Testis (tissue), 2 donors: Measurements from ENCODE around the gene INAVA.

ENCODE experiments used
- POLR2A ChIP-seq: fragments of 450-650 bp; IDR thresholded peaks from one replicate; pipeline ENCODE4 v1.6.1; 2017; ENCODE audit warnings: antibody characterized with exemption, mild to moderate bottlenecking, moderate library complexity
- TF ChIP-seq, protein P1 (sequence below), 3 experiments: fragments of 450-650 bp in 2 of 3; fragments of 200-600 bp in 1 of 3; sonication (generic) in 1 of 3; IDR thresholded peaks; one replicate each; pipeline ENCODE4 v1.5.1; 2016 to 2019; ENCODE audit warnings: antibody characterized with exemption in 3 of 3, mild to moderate bottlenecking in 2 of 3, moderate library complexity in 1 of 3

GRCh38 chr1:200907611-200908097 lies 13.0 kb downstream of the INAVA start:
- TF ChIP-seq, protein P1, sequence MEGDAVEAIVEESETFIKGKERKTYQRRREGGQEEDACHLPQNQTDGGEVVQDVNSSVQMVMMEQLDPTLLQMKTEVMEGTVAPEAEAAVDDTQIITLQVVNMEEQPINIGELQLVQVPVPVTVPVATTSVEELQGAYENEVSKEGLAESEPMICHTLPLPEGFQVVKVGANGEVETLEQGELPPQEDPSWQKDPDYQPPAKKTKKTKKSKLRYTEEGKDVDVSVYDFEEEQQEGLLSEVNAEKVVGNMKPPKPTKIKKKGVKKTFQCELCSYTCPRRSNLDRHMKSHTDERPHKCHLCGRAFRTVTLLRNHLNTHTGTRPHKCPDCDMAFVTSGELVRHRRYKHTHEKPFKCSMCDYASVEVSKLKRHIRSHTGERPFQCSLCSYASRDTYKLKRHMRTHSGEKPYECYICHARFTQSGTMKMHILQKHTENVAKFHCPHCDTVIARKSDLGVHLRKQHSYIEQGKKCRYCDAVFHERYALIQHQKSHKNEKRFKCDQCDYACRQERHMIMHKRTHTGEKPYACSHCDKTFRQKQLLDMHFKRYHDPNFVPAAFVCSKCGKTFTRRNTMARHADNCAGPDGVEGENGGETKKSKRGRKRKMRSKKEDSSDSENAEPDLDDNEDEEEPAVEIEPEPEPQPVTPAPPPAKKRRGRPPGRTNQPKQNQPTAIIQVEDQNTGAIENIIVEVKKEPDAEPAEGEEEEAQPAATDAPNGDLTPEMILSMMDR (IDR thresholded peaks at IDR 0.05), result no peak
- no peak for TF ChIP-seq POLR2A
